ENCODE results near the gene DAAM1.

The DAAM1 gene

DNA sequence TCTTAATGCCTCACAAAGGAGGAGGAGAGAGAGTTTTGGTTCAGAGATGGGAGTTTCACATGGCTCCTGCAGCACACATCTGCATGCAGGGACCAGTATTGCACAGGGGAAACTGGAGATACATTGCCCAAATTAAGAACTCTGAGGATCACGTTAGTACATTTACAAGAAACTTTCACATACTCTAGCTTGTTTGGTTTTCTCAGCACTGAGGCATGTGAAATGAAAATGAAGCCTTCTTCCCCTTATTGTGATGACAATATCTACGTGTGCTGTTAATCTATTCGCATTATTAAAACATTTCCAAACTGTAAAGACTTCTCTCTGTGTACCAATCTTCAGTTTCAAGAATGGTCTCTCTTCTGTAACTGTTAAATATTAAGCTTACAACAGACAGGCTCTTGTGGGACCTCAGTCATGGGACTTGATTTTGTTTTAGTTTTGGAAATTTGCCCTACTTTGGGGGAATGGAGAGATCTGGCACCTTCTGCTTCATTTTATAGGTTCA is 124.7 kb downstream of the DAAM1 start:
- no peak overlapping the region for H3K4me3 ChIP-seq (replicated peaks; ENCODE audit: low read depth, low read length)
- DNase-seq (ENCODE audit: low read depth), result no peak
- TF ChIP-seq, protein P1, sequence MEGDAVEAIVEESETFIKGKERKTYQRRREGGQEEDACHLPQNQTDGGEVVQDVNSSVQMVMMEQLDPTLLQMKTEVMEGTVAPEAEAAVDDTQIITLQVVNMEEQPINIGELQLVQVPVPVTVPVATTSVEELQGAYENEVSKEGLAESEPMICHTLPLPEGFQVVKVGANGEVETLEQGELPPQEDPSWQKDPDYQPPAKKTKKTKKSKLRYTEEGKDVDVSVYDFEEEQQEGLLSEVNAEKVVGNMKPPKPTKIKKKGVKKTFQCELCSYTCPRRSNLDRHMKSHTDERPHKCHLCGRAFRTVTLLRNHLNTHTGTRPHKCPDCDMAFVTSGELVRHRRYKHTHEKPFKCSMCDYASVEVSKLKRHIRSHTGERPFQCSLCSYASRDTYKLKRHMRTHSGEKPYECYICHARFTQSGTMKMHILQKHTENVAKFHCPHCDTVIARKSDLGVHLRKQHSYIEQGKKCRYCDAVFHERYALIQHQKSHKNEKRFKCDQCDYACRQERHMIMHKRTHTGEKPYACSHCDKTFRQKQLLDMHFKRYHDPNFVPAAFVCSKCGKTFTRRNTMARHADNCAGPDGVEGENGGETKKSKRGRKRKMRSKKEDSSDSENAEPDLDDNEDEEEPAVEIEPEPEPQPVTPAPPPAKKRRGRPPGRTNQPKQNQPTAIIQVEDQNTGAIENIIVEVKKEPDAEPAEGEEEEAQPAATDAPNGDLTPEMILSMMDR (IDR thresholded peaks at IDR 0.05; ENCODE audit: low read length, missing control alignments), result no peak

DNA sequence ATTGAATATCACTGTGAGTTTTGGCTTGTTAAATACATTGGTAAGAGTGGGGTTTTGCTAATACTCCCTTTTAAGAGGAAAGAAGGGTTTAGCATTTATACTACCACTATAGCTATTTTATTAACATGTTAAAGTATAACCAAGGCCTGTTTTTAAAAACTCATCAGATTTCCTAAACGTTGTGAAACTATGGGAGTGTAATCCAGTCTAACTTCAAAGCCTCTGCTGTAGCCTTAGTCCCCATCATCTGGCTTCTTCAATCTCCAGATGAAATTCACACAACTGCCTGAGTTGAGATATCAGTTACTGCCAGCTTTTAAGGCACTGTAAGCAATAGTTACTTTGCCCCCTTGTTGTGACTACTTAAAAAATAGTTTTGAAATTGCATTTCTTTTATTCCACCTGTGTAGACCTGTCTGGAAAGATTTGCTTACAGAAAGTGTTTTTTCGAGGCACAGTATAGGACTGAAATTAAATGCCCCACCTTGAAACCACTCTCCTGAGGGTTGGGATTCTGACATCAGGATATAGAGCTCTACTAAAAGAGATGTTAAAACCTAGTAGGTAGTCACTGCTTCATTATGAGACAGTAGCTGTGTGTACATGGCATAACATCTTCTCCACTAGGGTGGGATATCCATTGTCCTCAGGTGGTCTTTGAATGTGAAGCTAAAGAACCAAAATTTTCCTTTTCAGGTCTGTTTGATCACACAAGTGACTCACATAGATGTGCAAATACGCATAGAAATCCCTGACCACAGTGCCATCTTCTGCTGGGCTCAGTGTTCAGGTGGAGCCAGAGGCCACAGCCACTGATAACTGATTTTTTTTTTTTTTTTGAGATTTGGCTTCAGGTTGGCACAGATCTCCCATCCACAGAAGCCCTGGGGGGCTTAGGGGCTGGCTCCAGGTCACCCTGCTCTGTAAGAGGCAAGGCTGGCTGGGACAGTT is 125.5 kb downstream of the DAAM1 start:
- no peak for DNase-seq (ENCODE audit: low read depth)
- H3K4me3 ChIP-seq (replicated peaks; ENCODE audit: low read depth, low read length), result no peak overlapping the region
- TF ChIP-seq, protein P1 (IDR thresholded peaks at IDR 0.05; ENCODE audit: low read length, missing control alignments), result no peak

DNA sequence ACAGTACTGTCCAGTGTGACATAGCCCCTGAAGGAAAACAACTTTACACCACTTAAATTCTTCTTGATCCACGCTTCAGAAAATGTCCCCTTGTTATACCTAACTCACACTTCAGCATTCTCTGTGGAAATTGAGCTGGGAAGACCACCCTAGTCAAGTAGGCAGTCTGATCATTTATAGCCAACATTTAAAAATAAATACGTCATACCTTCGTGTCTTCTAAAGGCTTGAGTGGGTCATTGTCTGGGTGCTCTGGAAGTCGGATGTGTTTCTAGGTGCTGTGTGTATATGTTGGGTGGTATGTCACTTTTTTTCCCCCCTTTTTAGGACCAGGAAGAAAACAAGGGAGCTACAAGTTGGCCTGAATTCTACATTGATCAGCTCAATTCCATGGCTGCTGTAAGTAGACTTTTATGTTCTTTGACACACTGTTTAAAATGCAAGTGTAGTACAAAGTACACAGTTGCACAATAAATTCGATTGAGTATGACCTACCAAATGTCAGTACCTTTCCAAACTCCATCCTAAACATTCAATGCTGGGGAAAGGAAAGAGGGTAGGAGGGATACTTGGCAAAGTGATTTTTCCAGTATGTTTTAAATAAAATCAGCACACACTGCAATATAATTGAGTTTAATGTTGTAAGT is 126.6 kb downstream of the DAAM1 start:
- TF ChIP-seq, protein P1 (IDR thresholded peaks at IDR 0.05; ENCODE audit: low read length, missing control alignments), result no peak
- DNase-seq (ENCODE audit: low read depth), result no peak
- H3K4me3 ChIP-seq (replicated peaks; ENCODE audit: low read depth, low read length), result no peak overlapping the region

DNA sequence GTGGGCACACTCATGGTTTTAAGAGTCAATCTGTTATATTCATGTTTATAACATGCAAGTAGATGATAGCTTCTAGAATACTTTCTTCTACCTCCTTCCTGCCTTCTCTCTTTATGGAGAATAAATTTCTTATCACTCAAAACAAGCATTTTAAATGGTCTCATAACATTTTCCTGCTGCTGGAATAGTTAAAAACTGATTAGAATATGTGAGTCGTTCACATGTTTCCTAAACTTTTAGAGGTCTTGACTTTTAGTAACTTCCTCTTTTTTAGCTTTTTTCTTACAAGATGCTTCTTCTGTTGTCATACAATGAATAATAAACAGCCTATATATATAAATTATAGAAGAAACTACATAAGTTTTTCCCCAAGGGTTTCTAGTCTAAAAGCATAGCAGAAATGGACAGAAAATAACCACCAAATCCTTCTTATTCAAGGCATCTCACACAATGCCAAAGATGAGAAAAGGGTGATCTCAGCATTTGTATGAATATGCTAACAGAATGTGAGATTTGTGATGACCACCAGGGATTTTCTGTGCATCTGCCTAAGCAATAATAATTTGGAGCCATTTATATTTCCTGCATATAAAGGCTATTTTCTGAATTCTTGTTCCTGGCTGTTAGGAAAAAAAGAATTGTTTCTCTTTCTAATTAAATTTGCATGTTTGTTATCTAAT is 127.8 kb downstream of the DAAM1 start:
- no peak overlapping the region for H3K4me3 ChIP-seq (replicated peaks; ENCODE audit: low read depth, low read length)
- TF ChIP-seq, protein P1 (IDR thresholded peaks at IDR 0.05; ENCODE audit: low read length, missing control alignments), result no peak
- DNase-seq (ENCODE audit: low read depth), result no peak

DNA sequence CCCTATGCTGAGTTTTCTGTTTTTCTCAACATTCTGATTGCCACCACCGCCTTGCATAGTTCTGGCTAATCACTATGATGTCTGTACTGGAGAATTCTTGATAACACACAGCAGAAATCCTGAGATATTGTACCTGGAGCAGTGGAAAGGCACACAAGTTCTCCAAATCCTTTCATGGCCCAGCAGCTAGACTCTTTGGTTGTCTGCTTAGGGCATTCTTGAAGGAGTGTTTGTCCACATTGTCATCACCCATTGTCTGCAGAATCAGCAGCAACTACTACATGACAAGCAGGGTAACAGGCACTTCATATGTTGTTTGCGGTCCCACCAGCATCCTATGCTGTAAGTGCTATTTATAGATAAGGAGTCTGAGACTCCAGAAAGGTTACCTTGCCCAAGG is 128.9 kb downstream of the DAAM1 start:
- TF ChIP-seq, protein P1 (IDR thresholded peaks at IDR 0.05; ENCODE audit: low read length, missing control alignments), result no peak
- H3K4me3 ChIP-seq (replicated peaks; ENCODE audit: low read depth, low read length), result no peak overlapping the region
- DNase-seq (ENCODE audit: low read depth), result no peak

DNA sequence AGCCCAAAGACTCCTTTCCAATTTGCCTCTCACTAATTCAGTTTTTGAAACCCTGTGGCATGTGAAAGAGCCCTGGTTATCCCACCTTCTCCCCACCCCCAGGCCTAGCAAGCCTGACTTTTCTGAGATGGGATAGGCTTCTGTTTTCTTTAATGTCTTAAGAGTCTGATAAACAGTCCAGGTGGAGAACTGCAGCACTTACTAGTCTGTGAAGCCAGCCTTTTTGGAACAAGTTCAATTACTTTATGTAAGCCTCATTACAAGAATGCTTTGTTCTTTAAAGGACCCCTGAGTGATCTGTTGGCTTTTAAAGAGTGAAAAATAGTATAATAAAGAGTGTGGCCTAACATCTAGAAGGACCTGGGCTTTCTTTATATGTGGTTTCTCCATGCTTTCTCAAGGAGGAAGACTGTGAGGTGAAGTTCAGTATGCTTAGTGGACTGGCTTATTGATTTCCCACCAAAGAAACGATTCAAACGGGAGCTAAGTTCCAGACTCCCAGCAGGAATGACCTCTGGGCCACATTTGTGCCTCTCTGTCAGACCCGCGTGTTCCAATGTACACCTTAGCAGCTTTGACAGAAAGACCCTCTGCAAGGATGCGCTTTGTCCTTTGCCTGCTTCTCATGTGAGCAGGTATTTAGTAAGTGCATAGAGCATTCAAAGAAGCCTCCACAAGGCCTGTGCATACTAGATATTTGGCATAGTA is 129.5 kb downstream of the DAAM1 start:
- no peak overlapping the region for H3K4me3 ChIP-seq (replicated peaks; ENCODE audit: low read depth, low read length)
- TF ChIP-seq, protein P1 (IDR thresholded peaks at IDR 0.05; ENCODE audit: low read length, missing control alignments), result no peak
- no peak for DNase-seq (ENCODE audit: low read depth)

Data from fibroblast of pulmonary artery (primary cell).